CD1c-positive myeloid dendritic cell (primary cell): ENCODE data around the gene MYO3B.
"Not testable (repeated sequence)": the region's sequence is repeated elsewhere in the genome, so short reads cannot be mapped to it uniquely, and the experiment has no call there.

Source experiments
- DNase-seq: peaks from one replicate; pipeline ENCODE4 v3.0.0-alpha.2; 2016; ENCODE audit errors: extremely low spot score

The MYO3B gene

GRCh38 chr2:170563401-170563800 is 385.5 kb downstream of the MYO3B start:
- no peak for DNase-seq

DNA sequence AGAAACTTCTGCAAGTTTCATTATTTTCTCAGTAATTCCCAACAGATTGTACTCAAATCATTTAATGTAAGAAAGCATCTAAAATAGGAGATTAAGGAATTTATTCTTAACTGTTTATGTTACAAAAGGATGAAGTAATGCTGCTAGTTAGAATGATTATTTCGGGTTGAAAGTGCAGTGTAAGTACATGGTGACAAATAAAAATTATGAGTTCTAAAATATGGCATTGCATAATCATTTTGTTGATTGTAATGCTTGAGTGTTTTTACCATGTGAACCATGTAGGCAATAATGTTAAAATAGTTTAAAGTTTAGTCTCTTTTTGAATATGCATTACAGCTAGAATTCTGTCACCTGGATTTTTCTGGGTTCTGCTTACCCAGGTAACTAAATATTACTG is 388.2 kb downstream of the MYO3B start:
- DNase-seq, result no peak

DNA sequence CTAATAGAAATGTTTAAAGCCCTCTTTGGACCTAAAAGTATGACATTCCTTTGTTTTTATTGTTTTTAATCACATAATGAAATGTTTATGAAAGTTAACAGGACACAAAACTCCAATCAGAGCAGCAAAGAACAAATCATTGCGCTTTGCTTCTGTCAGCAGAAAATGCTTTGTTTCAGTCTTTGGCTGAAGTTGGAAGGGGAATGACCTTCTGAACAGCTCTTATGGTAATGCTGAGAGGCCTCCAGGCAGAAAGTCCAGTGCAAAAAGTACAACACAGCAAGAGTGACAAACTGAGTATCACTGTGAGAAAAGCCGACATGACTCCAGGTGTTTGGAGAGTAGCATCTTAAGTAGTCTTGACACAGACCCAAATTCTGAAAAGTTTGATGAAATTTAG is 389.5 kb downstream of the MYO3B start:
- DNase-seq, result no peak

- no peak for DNase-seq
Observed at GRCh38 chr2:170568511-170568910, 390.6 kb downstream of the MYO3B start.

DNA sequence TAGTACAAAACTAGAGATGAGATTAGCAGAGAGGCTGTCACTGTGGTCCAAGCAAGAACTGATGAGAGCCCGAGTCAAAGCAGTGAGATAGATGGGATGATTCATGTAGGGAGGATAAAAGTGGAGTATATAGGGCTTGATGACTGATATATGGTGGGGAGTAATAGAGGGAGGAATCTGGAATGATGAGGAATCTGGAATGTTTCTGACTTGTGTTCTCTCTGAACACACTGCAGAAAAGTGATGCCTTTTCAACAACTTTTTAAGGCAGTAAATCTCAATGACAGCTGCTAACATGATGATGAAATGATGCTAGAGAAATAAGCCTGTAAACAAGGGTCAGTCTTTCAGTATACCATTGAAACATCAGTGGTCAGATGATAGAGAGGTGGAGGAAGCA is 393.7 kb downstream of the MYO3B start:
- no peak for DNase-seq

- DNase-seq, result no peak
Observed at GRCh38 chr2:170573671-170574070, 395.7 kb downstream of the MYO3B start.

DNA sequence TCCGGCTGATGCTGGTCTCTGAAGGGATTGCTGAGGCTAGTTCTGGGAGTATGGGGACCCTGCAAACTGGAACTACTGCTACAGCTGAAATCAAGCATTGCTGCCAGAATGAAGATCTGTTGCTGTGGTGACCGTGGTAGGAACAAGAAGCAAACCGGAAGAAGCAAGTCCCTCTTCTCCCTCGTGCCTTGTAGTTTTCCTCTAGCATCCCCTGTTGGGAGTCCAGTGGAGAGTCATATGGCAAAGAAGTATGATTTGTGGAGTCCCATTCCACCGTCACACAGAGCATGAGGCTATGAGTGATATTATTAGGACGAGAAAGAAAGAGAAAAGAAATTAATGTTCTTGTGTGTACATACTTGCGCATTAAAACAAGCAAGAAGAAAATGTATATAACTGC is 398.3 kb downstream of the MYO3B start:
- no peak for DNase-seq

DNA sequence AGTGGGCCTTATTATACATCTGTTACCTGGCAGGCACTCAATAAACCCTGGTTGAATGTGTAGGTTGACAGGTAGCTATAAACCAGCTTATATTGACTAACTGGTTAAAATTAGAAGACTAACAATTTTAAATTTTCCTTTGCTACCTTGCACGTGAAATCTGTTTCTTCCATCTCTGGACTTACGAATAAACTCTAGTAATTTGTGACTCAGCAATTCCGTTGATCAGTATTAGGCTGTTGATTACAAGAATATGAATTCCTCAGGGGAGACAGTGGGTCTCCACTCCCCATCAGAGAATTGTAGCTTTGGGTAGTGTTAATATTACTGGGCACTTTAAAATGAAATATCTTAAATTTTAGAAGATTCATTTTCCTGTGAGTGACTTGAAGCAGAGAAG is 399.4 kb downstream of the MYO3B start:
- no peak for DNase-seq

DNA sequence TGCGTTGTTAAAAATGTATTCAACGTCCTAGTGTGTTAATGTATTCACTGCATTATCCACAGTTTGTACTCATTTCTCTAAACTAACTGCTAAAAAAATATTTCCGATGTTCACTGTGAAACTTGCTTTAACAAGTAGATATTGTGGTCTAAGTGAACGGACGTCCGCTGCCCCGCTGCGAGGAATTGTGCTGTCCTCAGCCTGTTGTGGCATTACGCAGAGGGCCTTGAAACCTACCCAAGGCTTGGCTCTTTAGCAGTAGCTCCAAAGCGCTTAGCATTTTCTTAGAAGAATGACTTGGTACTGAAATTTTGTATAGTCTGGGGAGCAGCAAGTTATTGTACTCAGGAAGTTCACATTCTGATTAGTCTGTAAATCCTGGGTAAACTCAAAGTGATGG is 400.7 kb downstream of the MYO3B start:
- no peak for DNase-seq

GRCh38 chr2:170579511-170579910 is 401.6 kb downstream of the MYO3B start:
- no peak for DNase-seq

DNA sequence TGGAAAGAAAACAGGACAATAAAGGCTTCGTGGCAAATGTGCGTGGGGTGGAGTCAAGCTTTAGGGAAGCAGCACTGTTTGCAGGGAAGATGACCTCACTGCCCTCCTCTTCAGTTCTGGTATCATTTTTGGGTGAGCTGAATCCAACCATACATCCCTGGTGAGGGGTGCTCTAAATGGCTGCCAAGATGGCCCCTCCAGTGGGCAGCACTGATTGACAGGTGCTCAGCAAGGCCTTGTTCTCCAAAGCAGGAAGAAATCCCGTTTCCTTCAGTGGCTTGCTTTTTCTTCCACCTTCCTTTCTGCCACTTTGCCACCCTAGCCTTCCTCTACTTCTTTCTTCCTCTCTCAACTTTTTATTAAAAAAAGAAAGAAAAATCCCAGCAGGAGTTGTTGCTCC is 404.4 kb downstream of the MYO3B start:
- no peak for DNase-seq

DNA sequence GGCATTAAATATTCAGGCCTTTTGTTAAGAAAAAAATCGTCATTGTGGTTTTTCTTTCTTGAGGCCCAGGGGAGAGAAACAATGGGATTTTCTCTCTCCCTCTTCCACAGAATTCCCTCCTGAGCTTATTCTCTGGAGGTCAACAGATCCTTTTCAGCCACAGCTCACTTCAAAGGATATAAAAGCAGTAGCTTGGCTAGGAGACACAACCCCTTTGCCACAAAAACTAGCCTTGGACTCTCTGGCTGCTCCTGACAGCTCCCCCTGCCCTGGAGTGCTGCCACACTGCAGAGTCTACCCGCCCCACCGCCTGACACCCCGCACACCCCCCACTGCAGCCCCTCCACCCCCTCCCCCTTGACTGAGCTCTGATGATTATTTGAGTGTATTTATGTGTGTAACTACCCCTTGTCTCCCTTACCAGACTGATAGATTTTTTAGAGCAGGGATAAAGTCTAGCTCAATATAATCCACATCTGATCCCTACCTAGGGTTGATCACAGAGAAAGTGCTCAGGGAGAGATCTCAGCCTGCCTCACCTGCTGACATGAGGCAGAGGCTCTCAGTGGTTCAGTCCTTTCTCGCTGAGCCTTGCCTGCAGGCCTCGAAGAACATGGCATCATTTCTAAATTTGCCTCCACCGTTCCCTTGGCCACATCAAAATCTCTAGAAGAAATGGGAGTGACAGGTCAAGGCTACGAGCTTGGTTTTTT is 405.0 kb downstream of the MYO3B start:
- no peak for DNase-seq

DNA sequence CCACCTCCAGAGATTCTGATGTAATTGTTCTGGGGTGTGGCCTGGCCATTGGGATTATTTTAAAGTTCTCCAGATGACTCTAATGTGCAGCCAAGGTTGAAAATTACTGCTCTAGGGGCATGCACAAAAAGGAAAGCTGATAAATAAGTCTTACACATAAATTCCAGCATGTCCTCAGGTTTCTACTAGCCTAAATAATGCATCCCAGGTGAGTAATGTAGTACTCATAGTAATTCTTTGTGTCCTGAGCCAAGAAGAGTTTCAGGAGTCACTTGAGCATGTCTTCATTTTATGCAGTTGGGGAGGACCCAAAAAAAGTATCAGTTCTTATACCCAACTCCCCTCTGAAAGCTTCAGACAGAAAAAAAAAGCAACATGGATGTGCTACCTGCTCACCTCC is 407.1 kb downstream of the MYO3B start:
- no peak for DNase-seq

GRCh38 chr2:170586571-170587095 is 408.7 kb downstream of the MYO3B start:
- no peak for DNase-seq

- no peak for DNase-seq
Observed at GRCh38 chr2:170587117-170587516, 409.2 kb downstream of the MYO3B start.

DNA sequence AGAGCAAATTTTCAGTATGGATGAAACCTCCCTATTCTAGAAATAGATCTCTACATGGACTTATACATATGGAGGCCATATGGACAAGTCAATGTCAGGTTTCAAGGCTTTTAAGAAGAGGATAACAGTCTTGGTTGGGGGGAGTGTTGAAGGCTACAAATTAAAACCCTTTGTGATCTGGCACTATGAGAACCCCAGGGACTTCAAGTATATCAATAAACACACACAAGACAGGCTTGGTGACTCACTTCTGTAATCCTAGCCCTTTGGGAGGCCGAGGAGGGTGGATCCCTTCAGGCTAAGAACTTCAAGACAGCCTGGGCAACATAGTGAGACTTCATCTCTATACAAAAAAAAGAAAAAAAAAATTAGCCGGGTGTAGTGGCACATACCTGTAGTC is 410.0 kb downstream of the MYO3B start:
- DNase-seq, result no peak

DNA sequence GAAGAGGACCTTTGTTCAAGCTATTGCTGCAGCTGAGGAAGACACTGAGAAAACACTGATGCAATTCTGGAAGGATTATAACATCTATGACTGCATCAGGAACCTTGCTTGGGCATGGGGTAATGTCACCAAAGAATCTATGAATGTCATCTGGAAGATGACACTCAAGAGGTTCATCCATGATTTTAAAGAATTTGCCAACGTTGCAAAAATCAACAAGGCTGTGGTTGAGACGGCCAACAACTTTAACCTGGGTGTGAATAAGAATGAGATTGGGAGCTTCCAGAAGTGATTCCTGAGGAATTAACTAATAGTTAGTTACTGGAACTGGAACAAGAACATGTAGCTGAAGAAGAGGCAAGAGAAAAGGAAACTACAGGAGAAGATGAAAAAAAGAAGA is 410.8 kb downstream of the MYO3B start:
- DNase-seq, result no peak

- no peak for DNase-seq
Observed at GRCh38 chr2:170596576-170596975, 418.6 kb downstream of the MYO3B start.

DNA sequence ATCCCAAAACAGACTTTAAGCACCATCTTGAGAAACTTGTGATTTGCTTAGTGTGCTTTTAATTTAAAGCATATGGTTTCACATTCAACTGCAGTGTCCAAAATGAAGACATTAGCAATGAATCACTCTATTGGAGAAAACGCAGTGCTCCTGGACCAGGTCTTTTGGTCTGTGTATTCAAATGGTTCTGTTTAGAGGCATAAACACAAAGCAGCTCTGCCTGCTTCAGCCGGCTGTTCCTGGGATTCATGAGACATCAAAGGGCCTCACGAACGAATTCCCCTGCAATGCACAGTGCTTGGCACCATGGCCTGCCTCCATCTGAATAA is 420.1 kb downstream of the MYO3B start:
- DNase-seq, result no peak

DNA sequence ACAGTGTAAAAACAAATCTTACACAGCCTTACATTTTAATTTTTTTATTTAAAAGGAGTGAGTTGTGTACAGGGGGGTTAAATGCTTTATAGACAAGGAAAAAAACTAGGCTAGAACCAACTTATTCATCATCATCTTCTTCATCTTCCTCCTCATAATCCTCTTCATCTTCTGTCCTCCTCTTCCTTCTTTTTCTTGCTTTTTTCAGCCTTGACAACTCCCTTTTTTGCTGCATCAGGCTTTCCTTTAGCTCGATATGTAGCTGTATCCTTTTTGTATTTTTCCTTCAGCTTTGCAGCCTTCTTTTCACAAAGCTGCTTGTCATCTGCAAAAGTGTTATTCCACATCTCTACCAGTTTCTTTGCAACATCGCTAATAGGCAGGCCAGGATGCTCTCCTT is 423.5 kb downstream of the MYO3B start:
- DNase-seq, result no peak

GRCh38 chr2:170605862-170606261 is 427.9 kb downstream of the MYO3B start:
- no peak for DNase-seq

DNA sequence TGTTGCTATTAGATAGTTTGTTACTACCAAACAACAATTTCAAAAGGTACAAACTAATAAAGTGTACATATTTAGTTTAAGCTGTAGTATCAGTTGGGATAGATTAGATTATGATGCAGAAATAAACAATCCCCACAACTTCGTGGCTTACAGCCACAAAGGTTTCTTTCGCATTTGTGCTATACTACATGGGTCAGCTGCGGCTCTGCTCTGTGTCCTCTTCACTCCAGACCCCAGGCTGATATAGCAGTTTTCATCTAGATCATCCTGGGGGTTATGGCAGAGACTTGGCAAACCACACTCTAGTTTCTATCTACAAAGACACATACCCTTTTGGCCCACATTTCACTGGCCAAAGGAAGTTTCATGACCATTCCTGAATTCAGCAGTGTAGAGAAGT is 429.2 kb downstream of the MYO3B start:
- no peak for DNase-seq

GRCh38 chr2:170610615-170611014 is 432.7 kb downstream of the MYO3B start:
- DNase-seq, result no peak

- not testable (repeated sequence) for DNase-seq
Observed at GRCh38 chr2:170618948-170619347, 441.0 kb downstream of the MYO3B start.
